WERI-Rb-1 (cell line): ENCODE data around the gene PSMD13.

Source experiments
- DNase-seq: peaks from one replicate; pipeline ENCODE4 v3.0.0-alpha.2; 2020
- H3K27ac ChIP-seq: fragments of 250-450 bp; sonication (Bioruptor Pico); 2 replicates; pipeline ENCODE4 v1.5.1; 2020; ENCODE audit warnings: mild to moderate bottlenecking, moderate library complexity
- H3K27me3 ChIP-seq: fragments of 250-450 bp; sonication (Bioruptor Pico); 2 replicates; pipeline ENCODE4 v1.5.1; 2021; ENCODE audit warnings: mild to moderate bottlenecking, low read depth, moderate library complexity; ENCODE audit not compliant: insufficient read depth, severe bottlenecking
- H3K36me3 ChIP-seq: fragments of 250-450 bp; sonication (Bioruptor Pico); 2 replicates; pipeline ENCODE4 v1.5.1; 2020; ENCODE audit warnings: mild to moderate bottlenecking, moderate library complexity
- H3K4me3 ChIP-seq: 2 replicates; pipeline ENCODE4 v1.5.1; 2011; ENCODE audit warnings: low read depth, mild to moderate bottlenecking, control low read depth, low read length
- H3K9me3 ChIP-seq: fragments of 250-450 bp; sonication (Bioruptor Pico); 2 replicates; pipeline ENCODE4 v1.5.1; 2021; ENCODE audit warnings: mild to moderate bottlenecking, moderate library complexity; ENCODE audit not compliant: severe bottlenecking
- TF ChIP-seq, protein P1 (sequence below): IDR thresholded peaks from 2 replicates; pipeline ENCODE4 v1.5.1; 2011; ENCODE audit warnings: low read depth, mild to moderate bottlenecking, control low read depth, inconsistent platforms, low read length

PSMD13 gene

DNA sequence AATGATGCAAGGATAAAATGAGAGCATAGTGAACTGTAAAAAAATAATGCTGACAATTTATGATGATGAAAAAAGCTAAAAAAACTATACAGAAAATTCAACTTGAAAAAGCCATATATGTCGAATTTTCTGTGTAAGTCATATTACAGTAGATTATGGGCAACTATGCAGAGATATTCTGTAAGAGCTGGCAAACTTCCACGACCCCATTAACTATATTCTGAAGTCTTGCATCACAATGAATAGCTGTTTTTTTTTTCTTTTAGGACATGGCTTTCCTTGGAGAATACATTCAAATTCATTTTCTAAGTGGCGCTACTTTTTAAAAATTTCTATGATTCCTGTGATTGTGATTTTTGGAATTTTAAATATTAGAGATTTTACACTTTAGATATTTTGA is 18.4 kb downstream of the PSMD13 start:
- no peak for DNase-seq
- TF ChIP-seq, protein P1, sequence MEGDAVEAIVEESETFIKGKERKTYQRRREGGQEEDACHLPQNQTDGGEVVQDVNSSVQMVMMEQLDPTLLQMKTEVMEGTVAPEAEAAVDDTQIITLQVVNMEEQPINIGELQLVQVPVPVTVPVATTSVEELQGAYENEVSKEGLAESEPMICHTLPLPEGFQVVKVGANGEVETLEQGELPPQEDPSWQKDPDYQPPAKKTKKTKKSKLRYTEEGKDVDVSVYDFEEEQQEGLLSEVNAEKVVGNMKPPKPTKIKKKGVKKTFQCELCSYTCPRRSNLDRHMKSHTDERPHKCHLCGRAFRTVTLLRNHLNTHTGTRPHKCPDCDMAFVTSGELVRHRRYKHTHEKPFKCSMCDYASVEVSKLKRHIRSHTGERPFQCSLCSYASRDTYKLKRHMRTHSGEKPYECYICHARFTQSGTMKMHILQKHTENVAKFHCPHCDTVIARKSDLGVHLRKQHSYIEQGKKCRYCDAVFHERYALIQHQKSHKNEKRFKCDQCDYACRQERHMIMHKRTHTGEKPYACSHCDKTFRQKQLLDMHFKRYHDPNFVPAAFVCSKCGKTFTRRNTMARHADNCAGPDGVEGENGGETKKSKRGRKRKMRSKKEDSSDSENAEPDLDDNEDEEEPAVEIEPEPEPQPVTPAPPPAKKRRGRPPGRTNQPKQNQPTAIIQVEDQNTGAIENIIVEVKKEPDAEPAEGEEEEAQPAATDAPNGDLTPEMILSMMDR = no peak
- no peak overlapping the region for H3K4me3 ChIP-seq
- H3K36me3 ChIP-seq = peaks cover 34% of the 10 kb centered on the region
- no peak overlapping the region for H3K27ac ChIP-seq
- no peaks in the 10 kb centered on the region for H3K27me3 ChIP-seq
- H3K9me3 ChIP-seq = no peaks in the 10 kb centered on the region

DNA sequence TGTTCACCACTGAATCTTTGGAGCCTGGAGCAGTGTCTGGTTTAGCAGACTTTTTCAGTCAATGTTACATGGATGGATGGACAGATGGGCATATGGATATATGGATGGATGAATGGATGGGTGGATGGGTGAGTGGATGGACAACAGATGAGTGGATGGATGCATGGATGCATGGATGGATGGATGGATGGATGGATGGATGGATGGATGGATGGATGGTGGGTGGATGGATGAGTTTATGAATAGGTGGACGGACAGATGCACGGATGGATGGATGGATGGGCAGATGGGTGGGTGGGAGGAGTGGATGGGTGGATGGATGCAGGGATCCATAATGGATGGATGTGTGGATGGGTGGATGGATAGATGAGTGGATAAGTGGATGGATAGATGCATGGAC is 19.0 kb downstream of the PSMD13 start:
- H3K27ac ChIP-seq = no peak overlapping the region
- no peaks in the 10 kb centered on the region for H3K27me3 ChIP-seq
- DNase-seq = no peak
- no peaks in the 10 kb centered on the region for H3K9me3 ChIP-seq
- TF ChIP-seq, protein P1 = no peak
- no peak overlapping the region for H3K4me3 ChIP-seq
- H3K36me3 ChIP-seq = peaks cover 28% of the 10 kb centered on the region

DNA sequence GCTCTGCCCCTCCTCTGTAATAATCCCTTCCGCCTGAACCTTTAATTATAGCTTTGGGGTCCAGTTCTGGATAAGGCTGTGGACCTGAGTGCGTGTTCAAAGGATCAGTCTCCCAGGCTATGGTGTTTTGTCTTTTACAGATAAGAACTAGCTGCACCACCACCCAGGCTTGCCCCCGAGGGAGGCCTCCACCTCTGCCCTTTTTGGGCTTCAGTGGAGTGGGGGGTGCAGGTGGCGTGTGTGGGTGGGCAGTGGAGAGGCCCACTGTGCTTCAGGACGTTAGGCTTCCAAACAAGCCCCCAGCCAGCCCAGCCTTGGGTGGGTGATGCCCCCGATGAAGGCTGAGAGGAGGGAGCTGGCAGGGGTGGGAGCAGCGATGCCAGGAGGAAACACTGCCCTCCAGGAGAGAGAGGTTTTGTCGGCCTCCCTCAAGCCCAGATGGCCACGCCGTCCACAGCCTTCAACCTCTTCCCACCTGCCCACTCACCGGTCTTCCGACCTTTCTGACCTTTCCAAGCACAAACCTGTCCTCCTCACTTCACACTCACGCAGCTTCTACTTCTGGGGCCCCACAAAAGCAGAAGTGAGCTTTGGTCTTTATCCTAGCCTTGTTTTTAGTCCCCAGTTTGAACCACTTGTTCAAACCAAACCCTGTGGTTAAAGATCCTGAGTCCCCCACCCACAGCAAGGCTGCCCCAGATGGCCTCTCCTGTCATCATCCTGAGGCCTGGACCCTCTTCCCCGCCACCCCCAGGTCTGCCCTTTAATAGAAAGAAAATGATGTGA is 20.4 kb downstream of the PSMD13 start:
- H3K9me3 ChIP-seq = no peaks in the 10 kb centered on the region
- H3K36me3 ChIP-seq = peaks cover 15% of the 10 kb centered on the region
- H3K27me3 ChIP-seq = no peaks in the 10 kb centered on the region
- H3K27ac ChIP-seq = no peak overlapping the region
- H3K4me3 ChIP-seq = no peak overlapping the region
- TF ChIP-seq, protein P1 = no peak
- no peak for DNase-seq

DNA sequence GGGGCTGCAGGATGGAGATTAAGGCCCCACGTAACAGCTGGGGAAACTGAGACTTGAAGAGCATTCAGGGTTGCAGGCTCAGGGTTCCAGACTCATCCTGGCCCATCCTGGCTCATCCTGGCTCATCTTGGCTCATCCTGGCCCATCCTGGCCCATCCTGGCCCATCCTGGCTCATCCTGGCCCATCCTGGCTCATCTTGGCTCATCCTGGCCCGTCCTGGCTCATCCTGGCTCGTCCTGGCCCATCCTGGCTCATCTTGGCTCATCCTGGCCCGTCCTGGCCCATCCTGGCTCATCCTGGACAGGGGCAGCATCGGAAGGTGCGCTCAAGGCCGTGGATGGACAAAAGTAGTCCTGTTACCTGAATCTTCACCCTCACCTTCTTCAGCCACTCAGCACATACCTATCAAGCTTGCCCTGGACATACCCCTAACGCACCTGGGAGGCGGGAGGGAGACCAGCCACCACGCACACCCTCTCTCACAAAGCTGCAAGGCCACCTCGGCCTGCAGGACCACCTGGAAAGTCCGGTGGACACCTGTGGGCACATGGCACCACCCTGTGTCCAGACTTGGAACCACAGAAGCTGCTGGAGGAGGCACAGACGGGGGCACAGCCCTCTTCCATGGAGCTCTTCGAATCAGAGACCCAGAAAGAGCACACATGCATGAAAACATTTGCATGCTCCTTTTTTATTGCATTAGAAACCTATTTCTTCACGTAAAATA is 21.2 kb downstream of the PSMD13 start:
- Histone ChIP-seq H3K9me3 (no peaks in the 10 kb centered on the region), H3K36me3 (peaks cover 8% of the 10 kb centered on the region), H3K27ac (no peak overlapping the region), H3K4me3 (no peak overlapping the region), H3K27me3 (no peaks in the 10 kb centered on the region)
- peak; percentile 53 for DNase-seq
- TF ChIP-seq, protein P1 = peak; percentile 78

DNA sequence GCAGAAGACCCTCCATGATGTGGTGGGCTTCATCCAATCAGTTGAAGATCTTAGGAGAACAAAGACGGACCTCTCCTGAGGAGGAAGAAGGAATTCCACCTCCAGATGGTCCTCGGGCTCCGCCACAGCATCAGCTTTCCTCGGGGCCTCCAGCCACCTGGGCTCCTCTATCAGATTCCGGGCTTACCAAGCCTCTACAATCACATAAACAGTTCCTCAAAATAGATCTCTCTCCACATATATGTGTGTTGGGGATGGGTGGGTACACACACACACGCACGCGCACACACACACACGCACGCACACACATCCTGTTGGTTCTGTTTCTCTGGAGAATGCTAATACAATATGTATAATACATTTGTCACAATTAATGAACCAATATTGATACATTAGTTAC is 22.6 kb downstream of the PSMD13 start:
- H3K27ac ChIP-seq = no peak overlapping the region
- no peaks in the 10 kb centered on the region for H3K9me3 ChIP-seq
- TF ChIP-seq, protein P1 = no peak
- no peaks in the 10 kb centered on the region for H3K36me3 ChIP-seq
- no peak overlapping the region for H3K4me3 ChIP-seq
- no peaks in the 10 kb centered on the region for H3K27me3 ChIP-seq
- no peak for DNase-seq
